Vagina (tissue), 2 donors: Measurements from ENCODE around the gene VSTM4.

Source experiments
- CTCF ChIP-seq, 3 experiments: fragments of 450-650 bp in 2 of 3; fragments of 200-600 bp in 1 of 3; sonication (generic) in 1 of 3; IDR thresholded peaks; one replicate each; pipeline ENCODE4 v1.5.1; 2017 to 2019; ENCODE audit warnings: antibody characterized with exemption in 3 of 3, mild to moderate bottlenecking in 2 of 3, moderate library complexity in 2 of 3
- POLR2AphosphoS5 ChIP-seq, 2 donors: sonication (generic); formaldehyde crosslinking; IDR thresholded peaks; one replicate each; pipeline ENCODE4 v1.9.0; 2017; ENCODE audit warnings: antibody characterized with exemption in 2 of 2, mild to moderate bottlenecking in 2 of 2, low read depth in 1 of 2; ENCODE audit not compliant: insufficient read depth in 1 of 2

- TF ChIP-seq CTCF (IDR thresholded peaks at IDR 0.05) (no peak), POLR2AphosphoS5 (IDR thresholded peaks at IDR 0.05; ENCODE audit: insufficient read depth in 1 of 2, low read depth in 1 of 2) (no peak)
Measured at GRCh38 chr10:49140304-49141177, 25.2 kb upstream of the VSTM4 start.
